Activated CD4-positive, alpha-beta T cell treated with anti-CD3 and anti-CD28 coated beads, Interleukin-10, Interleukin-2, amounts not matched to agents 100 ng/mL and 50 ng/mL, durations not matched to agents 16 hours and 8 hours (primary cell): Measurements from ENCODE around the gene TMC8.
"Not testable (repeated sequence)": the region's sequence is repeated elsewhere in the genome, so short reads cannot be mapped to it uniquely, and the experiment has no call there.

Experiments used
- DNase-seq: peaks from one replicate; pipeline ENCODE4 v3.0.0-alpha.2; 2020

Gene TMC8

GRCh38 chr17:78164748-78165607, 34.4 kb downstream of the TMC8 start:
- DNase-seq, result no peak

- no peak for DNase-seq
Observed at GRCh38 chr17:78166416-78166815, 35.8 kb downstream of the TMC8 start.

- DNase-seq, result peak; percentile 92
Observed at GRCh38 chr17:78168242-78168902, 37.8 kb downstream of the TMC8 start, which contains the start of gene SYNGR2. TSS of gene SYNGR2 (plus strand) at chr17:78168581. CDS start at chr17:78168617, 36 bp downstream.

- DNase-seq, result peak; percentile 59
Observed at GRCh38 chr17:78168903-78169793, 38.6 kb downstream of the TMC8 start.

GRCh38 chr17:78170692-78171590, 40.4 kb downstream of the TMC8 start:
- no peak for DNase-seq

GRCh38 chr17:78171591-78172248, 41.1 kb downstream of the TMC8 start:
- DNase-seq, result not testable (repeated sequence)

- no peak for DNase-seq
Observed at GRCh38 chr17:78172249-78173051, 41.9 kb downstream of the TMC8 start.

- DNase-seq, result peak; percentile 47
Observed at GRCh38 chr17:78173097-78173715, 42.6 kb downstream of the TMC8 start.

GRCh38 chr17:78174346-78174869, 43.8 kb downstream of the TMC8 start:
- DNase-seq, result no peak

GRCh38 chr17:78174870-78175642, 44.5 kb downstream of the TMC8 start:
- no peak for DNase-seq

GRCh38 chr17:78175643-78175981, 45.0 kb downstream of the TMC8 start:
- no peak for DNase-seq

GRCh38 chr17:78176548-78177025, 46.0 kb downstream of the TMC8 start:
- peak; percentile 84 for DNase-seq

GRCh38 chr17:78179372-78179771, 48.8 kb downstream of the TMC8 start:
- no peak for DNase-seq

GRCh38 chr17:78180083-78180482, 49.5 kb downstream of the TMC8 start:
- no peak for DNase-seq

GRCh38 chr17:78180508-78180907, 49.9 kb downstream of the TMC8 start:
- DNase-seq, result no peak

GRCh38 chr17:78182504-78182903, 51.9 kb downstream of the TMC8 start:
- no peak for DNase-seq

- DNase-seq, result no peak
Observed at GRCh38 chr17:78183916-78184315, 53.3 kb downstream of the TMC8 start.

GRCh38 chr17:78184351-78184750, 53.8 kb downstream of the TMC8 start:
- no peak for DNase-seq

- no peak for DNase-seq
Observed at GRCh38 chr17:78184868-78185267, 54.3 kb downstream of the TMC8 start.
